HFF-Myc (cell line): ENCODE data around the gene CLMN.

Experiments used
- DNase-seq: peaks from one replicate; pipeline ENCODE4 v3.0.0-alpha.2; 2011; ENCODE audit warnings: low read depth; ENCODE audit errors: extremely low read depth
- H3K4me3 ChIP-seq: replicated peaks from 2 replicates; pipeline ENCODE4 v1.5.1; 2011; ENCODE audit warnings: low read depth, mild to moderate bottlenecking, control low read depth, low read length
- TF ChIP-seq, protein P1 (sequence below): IDR thresholded peaks from 2 replicates; pipeline ENCODE4 v1.5.1; 2012; ENCODE audit warnings: mild to moderate bottlenecking, low read depth, low read length, control low read depth; ENCODE audit errors: missing control alignments

The CLMN gene, protein sequence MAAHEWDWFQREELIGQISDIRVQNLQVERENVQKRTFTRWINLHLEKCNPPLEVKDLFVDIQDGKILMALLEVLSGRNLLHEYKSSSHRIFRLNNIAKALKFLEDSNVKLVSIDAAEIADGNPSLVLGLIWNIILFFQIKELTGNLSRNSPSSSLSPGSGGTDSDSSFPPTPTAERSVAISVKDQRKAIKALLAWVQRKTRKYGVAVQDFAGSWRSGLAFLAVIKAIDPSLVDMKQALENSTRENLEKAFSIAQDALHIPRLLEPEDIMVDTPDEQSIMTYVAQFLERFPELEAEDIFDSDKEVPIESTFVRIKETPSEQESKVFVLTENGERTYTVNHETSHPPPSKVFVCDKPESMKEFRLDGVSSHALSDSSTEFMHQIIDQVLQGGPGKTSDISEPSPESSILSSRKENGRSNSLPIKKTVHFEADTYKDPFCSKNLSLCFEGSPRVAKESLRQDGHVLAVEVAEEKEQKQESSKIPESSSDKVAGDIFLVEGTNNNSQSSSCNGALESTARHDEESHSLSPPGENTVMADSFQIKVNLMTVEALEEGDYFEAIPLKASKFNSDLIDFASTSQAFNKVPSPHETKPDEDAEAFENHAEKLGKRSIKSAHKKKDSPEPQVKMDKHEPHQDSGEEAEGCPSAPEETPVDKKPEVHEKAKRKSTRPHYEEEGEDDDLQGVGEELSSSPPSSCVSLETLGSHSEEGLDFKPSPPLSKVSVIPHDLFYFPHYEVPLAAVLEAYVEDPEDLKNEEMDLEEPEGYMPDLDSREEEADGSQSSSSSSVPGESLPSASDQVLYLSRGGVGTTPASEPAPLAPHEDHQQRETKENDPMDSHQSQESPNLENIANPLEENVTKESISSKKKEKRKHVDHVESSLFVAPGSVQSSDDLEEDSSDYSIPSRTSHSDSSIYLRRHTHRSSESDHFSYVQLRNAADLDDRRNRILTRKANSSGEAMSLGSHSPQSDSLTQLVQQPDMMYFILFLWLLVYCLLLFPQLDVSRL

DNA sequence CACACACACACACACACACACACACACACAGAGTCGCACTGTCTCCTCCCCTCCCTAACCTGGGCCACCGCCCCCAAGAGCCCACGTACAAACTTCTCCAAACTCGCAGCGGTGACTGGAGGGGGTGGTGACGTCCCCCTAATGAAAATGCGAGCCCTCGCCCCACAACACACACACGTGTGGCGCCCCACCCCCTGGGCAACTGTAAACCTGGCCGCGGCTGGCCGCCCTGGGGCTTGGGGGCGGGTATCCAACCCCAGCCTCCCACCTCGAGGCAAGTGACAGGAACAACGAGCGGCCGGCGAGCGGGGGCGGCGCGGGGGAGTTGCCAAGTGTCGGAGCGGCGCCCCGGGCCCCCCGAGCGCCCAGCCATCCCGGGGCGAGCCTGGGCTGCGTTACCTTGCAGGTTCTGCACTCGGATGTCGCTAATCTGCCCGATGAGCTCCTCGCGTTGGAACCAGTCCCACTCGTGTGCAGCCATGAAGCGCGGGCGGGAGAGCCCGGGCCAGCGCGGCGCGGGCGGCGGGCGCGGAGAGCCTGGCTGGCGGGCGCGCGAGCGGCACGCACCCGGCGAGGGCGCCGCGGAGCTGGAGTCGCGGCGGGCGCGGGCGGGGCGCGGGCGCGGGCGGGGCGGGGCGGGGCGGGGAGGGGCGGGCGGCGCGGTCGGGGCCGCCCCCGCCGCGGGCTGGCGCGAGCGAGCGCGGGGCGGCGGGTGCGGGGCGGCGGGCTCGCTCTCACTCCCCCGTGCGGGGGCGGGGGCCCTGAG is at the start of gene CLMN:
CLMN (minus strand) TSS at position 597 of the 766 bp plus-strand sequence; CDS start at position 481, 116 bp downstream.
- peak within 1 kb of the TSS; percentile 45 for H3K4me3 ChIP-seq
- DNase-seq, result no peak
- TF ChIP-seq, protein P1, sequence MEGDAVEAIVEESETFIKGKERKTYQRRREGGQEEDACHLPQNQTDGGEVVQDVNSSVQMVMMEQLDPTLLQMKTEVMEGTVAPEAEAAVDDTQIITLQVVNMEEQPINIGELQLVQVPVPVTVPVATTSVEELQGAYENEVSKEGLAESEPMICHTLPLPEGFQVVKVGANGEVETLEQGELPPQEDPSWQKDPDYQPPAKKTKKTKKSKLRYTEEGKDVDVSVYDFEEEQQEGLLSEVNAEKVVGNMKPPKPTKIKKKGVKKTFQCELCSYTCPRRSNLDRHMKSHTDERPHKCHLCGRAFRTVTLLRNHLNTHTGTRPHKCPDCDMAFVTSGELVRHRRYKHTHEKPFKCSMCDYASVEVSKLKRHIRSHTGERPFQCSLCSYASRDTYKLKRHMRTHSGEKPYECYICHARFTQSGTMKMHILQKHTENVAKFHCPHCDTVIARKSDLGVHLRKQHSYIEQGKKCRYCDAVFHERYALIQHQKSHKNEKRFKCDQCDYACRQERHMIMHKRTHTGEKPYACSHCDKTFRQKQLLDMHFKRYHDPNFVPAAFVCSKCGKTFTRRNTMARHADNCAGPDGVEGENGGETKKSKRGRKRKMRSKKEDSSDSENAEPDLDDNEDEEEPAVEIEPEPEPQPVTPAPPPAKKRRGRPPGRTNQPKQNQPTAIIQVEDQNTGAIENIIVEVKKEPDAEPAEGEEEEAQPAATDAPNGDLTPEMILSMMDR, result no peak

DNA sequence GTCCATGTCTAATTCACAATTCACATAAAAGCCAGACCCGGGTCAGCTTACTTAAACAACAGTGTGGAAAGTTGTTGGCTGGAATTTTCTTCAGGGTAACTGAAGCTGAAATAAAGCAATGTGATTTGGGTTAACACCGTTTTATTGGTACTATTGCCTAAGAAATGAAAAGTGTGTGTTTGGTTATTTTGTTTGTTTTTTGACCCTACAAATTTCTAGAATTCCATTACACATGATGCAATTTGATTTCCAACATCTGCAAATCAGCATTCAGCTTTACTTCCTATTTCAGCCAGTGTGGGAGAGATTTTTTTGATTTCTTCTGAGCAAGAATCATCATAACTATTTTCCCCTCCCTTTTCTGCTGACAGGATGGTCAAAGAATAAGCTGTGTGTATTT is 45.7 kb upstream of the CLMN start:
- no peak overlapping the region for H3K4me3 ChIP-seq
- TF ChIP-seq, protein P1, result no peak
- DNase-seq, result no peak

DNA sequence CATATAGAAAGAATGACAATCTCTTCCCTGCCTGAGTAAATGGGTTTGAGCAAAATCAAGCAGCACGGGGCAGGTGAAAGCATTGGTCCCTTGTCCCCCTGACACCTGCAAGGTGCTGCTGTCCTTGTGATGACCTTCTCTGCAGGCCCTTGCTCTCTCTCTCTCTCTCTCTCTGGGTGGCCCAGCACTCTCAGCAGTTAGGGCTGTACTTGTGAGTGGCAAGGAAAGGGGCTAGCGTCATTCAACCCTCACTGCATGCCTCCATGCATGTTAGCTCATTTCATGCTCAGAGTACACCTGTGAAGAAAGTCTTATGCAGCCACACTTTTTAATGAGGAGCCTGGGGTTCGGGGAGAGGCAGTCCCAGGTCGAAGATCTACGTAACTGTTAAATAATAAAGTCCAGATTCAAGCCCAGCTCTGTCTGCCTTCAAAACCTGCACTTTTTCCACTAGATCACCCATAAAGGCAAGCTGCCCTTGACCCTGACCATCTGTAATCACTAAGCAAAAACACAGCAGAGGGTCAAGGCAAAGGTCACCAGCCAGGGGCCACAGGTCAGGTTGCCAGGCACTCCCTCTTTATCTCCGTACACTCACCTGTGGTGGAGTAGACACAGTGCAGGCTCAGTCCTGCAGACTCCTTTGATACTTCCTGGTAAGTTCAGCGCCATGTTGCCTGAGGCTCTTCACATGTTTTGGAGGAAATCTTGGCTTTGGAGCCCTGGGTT is 44.9 kb upstream of the CLMN start:
- DNase-seq, result no peak
- H3K4me3 ChIP-seq, result no peak overlapping the region
- TF ChIP-seq, protein P1, result no peak

DNA sequence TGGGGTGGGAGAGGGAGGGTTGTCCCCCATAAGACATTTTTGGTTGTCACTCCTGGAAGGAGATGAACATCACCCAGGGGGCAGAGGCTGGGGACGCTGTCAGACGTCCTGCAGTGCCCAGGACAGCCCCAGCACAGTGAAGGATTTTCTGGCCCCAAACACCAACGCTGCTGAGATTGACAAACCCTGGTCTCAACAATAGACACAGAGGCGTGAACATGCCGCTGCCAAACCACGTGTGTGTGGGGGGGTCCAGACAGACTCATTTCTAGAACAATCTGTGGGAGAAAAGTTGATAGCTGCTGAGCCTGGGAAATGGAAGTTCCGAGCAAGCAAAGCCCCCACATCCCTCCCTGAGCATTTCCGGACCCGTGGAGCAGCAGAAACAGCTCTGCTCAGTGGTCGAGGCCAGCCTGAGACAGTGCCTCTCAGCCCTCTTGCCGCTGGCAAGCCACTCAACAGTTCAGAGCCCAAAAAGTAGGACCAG is 43.8 kb upstream of the CLMN start:
- TF ChIP-seq, protein P1, result no peak
- H3K4me3 ChIP-seq, result no peak overlapping the region
- DNase-seq, result no peak

DNA sequence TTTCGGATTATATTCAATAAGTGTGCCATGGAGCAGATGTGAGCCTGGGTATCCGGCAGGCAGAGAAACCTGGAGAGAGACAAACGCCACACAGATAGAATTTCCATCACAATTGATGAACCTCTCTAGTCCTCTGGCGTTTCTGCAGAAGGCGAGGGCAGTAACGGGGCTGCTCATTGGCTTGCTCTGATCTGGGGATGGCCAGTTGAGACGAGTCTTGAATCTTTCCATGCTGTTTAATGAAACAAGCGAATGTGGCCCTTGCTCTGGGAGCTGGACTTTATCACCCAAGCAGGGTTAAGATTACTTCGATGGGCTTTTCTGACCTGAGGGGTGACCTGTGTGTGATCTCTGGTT is 42.4 kb upstream of the CLMN start:
- DNase-seq, result no peak
- no peak overlapping the region for H3K4me3 ChIP-seq
- TF ChIP-seq, protein P1, result no peak
